DMS114 treated with DMSO at 0.1 percent for 48 hours (cell line): ENCODE results near the gene SENP5.
"Not testable (repeated sequence)": the region's sequence is repeated elsewhere in the genome, so short reads cannot be mapped to it uniquely, and the experiment has no call there.

Experiments used
- DNase-seq: peaks from one replicate; lab custom pipeline; 2025; ENCODE audit not compliant: unreplicated experiment; lab: John Stamatoyannopoulos, UW

SENP5 gene

GRCh38 chr3:196938576-196938975, 70.9 kb downstream of the SENP5 start:
- DNase-seq, result no peak

- no peak for DNase-seq
Measured at GRCh38 chr3:196941729-196942225, 74.1 kb downstream of the SENP5 start.

- DNase-seq, result peak; percentile 89
Measured at GRCh38 chr3:196942226-196942914, 74.7 kb downstream of the SENP5 start, which contains the start of gene NCBP2. TSS of gene NCBP2 (minus strand) at chr3:196942528. CDS start at chr3:196942503, 25 bp downstream.

- DNase-seq, result no peak
Measured at GRCh38 chr3:196942915-196943277, 75.2 kb downstream of the SENP5 start.

GRCh38 chr3:196944037-196944790, 76.5 kb downstream of the SENP5 start:
- DNase-seq, result not testable (repeated sequence)

- DNase-seq, result no peak
Measured at GRCh38 chr3:196947136-196947859, 79.6 kb downstream of the SENP5 start.

- no peak for DNase-seq
Measured at GRCh38 chr3:196947860-196948441, 80.2 kb downstream of the SENP5 start.

- DNase-seq, result no peak
Measured at GRCh38 chr3:196948442-196949284, 80.9 kb downstream of the SENP5 start.

- DNase-seq, result no peak
Measured at GRCh38 chr3:196949285-196949619, 81.5 kb downstream of the SENP5 start.

- DNase-seq, result no peak
Measured at GRCh38 chr3:196949750-196950149, 82.0 kb downstream of the SENP5 start.

GRCh38 chr3:196951371-196951770, 83.7 kb downstream of the SENP5 start:
- no peak for DNase-seq

GRCh38 chr3:196954832-196955231, 87.1 kb downstream of the SENP5 start:
- no peak for DNase-seq

- DNase-seq, result no peak
Measured at GRCh38 chr3:196962108-196962929, 94.6 kb downstream of the SENP5 start.

- DNase-seq, result no peak
Measured at GRCh38 chr3:196962930-196963630, 95.4 kb downstream of the SENP5 start.

GRCh38 chr3:196963631-196963953, 95.9 kb downstream of the SENP5 start:
- no peak for DNase-seq

GRCh38 chr3:196965112-196965803, 97.5 kb downstream of the SENP5 start:
- no peak for DNase-seq

GRCh38 chr3:196965804-196966173, 98.1 kb downstream of the SENP5 start:
- DNase-seq, result no peak

- no peak for DNase-seq
Measured at GRCh38 chr3:196966526-196967401, 99.0 kb downstream of the SENP5 start.
